HCT116 (cell line): ENCODE measurements around the gene ANAPC2.

Experiments used
- EZH2 ChIP-seq: fragments of 200-600 bp; sonication (generic); IDR thresholded peaks from 2 replicates; pipeline ENCODE4 v1.6.1; 2017; ENCODE audit warnings: antibody characterized with exemption, mixed run types
- EZH2phosphoT487 ChIP-seq: fragments of 200-600 bp; IDR thresholded peaks from 2 replicates; pipeline ENCODE4 v1.6.1; 2018; ENCODE audit warnings: antibody characterized with exemption, borderline replicate concordance
- FOSL1 ChIP-seq: IDR thresholded peaks from 2 replicates; pipeline ENCODE4 v1.6.1; 2012; ENCODE audit warnings: low read depth
- JUND ChIP-seq: IDR thresholded peaks from 2 replicates; pipeline ENCODE4 v1.6.1; 2012
- POLR2A ChIP-seq: IDR thresholded peaks from 2 replicates; pipeline ENCODE4 v1.7.0; 2011; ENCODE audit warnings: borderline replicate concordance; ENCODE audit not compliant: insufficient read depth, insufficient read length; ENCODE audit errors: extremely low read depth
- POLR2AphosphoS5 ChIP-seq: IDR thresholded peaks from 2 replicates; pipeline ENCODE4 v1.6.1; 2011; ENCODE audit warnings: mild to moderate bottlenecking, low read depth, low read length, moderate library complexity
- SRF ChIP-seq: IDR thresholded peaks from 2 replicates; pipeline ENCODE4 v1.6.1; 2012; ENCODE audit warnings: low read depth
- ZFX ChIP-seq: fragments of 450-650 bp; IDR thresholded peaks from 2 replicates; pipeline ENCODE4 v1.6.1; 2017
- ZNF274 ChIP-seq: fragments of 200-500 bp; sonication (Bioruptor generic); IDR thresholded peaks from 2 replicates; pipeline ENCODE4 v1.6.1; 2014; ENCODE audit warnings: mild to moderate bottlenecking, low read depth, low read length, inconsistent platforms
- TF ChIP-seq, protein P1 (sequence below), 3 experiments: fragments of 200-600 bp in 1 of 3; sonication (generic) in 1 of 3; IDR thresholded peaks in 2 of 3; conservative IDR thresholded peaks in 1 of 3; 2 replicates each; pipeline ENCODE4 v1.5.1; 2012 to 2017; ENCODE audit warnings: low read depth in 2 of 3, low read length in 2 of 3, antibody characterized with exemption in 1 of 3, borderline replicate concordance in 1 of 3, control low read depth in 1 of 3, mild to moderate bottlenecking in 1 of 3, mixed read lengths in 1 of 3, mixed run types in 1 of 3, moderate library complexity in 1 of 3; ENCODE audit not compliant: insufficient read depth in 1 of 3
- TF ChIP-seq, protein P2 (sequence below): IDR thresholded peaks from 2 replicates; pipeline ENCODE4 v1.6.1; 2012
- TF ChIP-seq, protein P3 (sequence below): IDR thresholded peaks from 2 replicates; pipeline ENCODE4 v1.6.1; 2012

DNA sequence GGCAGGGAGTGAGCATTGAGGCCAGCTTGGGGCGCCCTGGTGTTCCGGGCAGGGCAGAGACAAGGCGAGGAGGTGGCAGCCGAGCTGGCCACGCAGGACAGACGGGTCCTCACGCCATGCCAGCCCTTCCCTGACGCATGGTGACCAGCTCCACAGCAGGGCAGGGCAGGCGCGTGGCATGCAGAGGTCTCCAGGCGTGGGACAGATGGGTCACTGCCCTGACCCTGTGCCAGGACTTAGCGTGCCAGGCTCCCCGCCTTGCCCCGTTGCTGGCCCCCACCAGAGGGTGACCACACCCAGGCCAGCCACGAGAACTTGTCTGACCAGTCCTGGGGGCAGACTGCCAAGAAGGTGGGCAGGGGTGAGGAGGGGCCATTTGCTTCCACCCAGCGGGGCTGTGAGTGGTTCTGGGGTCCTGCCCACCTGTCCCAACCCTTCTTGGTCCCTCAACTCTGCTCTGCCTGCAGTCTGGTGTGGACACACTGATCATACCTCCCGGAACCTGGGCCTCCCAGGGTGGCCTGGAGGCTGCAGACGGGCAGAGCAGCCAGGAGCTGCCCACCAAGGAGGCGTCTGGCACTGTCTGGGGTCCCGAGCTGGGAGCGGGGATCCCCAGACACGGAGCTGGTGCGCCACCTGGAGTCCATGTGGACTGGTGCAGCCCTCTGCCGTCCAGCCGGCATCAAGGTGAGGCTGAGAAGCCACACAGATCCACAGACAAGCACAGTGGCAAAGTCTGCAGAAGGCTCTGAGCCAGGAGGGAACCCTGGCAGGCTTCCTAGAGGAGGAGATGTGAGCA lies 38.9 kb upstream of the ANAPC2 start, which contains the start of gene RNF224:
- TF ChIP-seq, protein P1, sequence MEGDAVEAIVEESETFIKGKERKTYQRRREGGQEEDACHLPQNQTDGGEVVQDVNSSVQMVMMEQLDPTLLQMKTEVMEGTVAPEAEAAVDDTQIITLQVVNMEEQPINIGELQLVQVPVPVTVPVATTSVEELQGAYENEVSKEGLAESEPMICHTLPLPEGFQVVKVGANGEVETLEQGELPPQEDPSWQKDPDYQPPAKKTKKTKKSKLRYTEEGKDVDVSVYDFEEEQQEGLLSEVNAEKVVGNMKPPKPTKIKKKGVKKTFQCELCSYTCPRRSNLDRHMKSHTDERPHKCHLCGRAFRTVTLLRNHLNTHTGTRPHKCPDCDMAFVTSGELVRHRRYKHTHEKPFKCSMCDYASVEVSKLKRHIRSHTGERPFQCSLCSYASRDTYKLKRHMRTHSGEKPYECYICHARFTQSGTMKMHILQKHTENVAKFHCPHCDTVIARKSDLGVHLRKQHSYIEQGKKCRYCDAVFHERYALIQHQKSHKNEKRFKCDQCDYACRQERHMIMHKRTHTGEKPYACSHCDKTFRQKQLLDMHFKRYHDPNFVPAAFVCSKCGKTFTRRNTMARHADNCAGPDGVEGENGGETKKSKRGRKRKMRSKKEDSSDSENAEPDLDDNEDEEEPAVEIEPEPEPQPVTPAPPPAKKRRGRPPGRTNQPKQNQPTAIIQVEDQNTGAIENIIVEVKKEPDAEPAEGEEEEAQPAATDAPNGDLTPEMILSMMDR (IDR thresholded peaks at IDR 0.05 in 2 of 3, conservative IDR thresholded peaks at IDR 0.05 in 1 of 3; ENCODE audit: borderline replicate concordance in 1 of 3, insufficient read depth in 1 of 3, low read depth in 2 of 3, low read length in 2 of 3) = peak in 2 of 3 experiments; percentile 88 to 93; a peak in 4 of 6 replicates
- no peak for TF ChIP-seq ZNF274
- TF ChIP-seq EZH2 = no peak
- TF ChIP-seq ZFX = no peak
- no peak for TF ChIP-seq POLR2A
- no peak for TF ChIP-seq SRF
- TF ChIP-seq, protein P2, sequence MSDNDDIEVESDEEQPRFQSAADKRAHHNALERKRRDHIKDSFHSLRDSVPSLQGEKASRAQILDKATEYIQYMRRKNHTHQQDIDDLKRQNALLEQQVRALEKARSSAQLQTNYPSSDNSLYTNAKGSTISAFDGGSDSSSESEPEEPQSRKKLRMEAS = no peak
- TF ChIP-seq POLR2AphosphoS5 = peak; percentile 72
- no peak for TF ChIP-seq FOSL1
- TF ChIP-seq JUND = no peak
- TF ChIP-seq EZH2phosphoT487 = no peak
- TF ChIP-seq, protein P3, sequence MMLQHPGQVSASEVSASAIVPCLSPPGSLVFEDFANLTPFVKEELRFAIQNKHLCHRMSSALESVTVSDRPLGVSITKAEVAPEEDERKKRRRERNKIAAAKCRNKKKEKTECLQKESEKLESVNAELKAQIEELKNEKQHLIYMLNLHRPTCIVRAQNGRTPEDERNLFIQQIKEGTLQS = no peak
